ENCODE measurements around the gene RUNDC3A. TPM values are rescaled to one million over a fixed set of nuclear protein-coding genes. Genes with fewer than 3 reads are reported as not detected.

Gene RUNDC3A
- total and polyA plus RNA-seq, 2 of the 8 experiments (the other 6 are each of a cell fraction or from before 2014, with no cell fraction given) = 6.4 to 13.8 TPM

- FAIRE-seq (no peak), DNase-seq (ENCODE audit: low read depth in 1 of 2, low spot score in 2 of 2) (no peak)
- Histone ChIP-seq H2BK15ac (ENCODE audit: low read length) (no peak overlapping the region), H2BK12ac (ENCODE audit: low read depth, low read length) (no peak overlapping the region), H2BK20ac (ENCODE audit: low read length) (no peak overlapping the region), H2BK120ac (replicated peaks; ENCODE audit: low read depth, low read length) (no peak overlapping the region), H4K8ac (ENCODE audit: extremely low read depth, insufficient read depth, low read length) (0 out of 2 replicates have a peak overlapping the region, but pooled peaks have one; percentile 18), H3K36me3 (ENCODE audit: control insufficient read depth in 2 of 4, insufficient read depth in 4 of 4, low read length in 3 of 4) (peaks cover 0 to 3% (median under 1%) of the 10 kb centered on the region in 4 experiments; a peak in 3 of 8 replicates), H3K4me1 (replicated peaks in 1 of 4; ENCODE audit: control insufficient read depth in 3 of 4, insufficient read depth in 4 of 4, low read length in 3 of 4) (peaks cover 0 to 7% (median 5%) of the 10 kb centered on the region in 4 experiments; a peak in 4 of 7 replicates), H3K27me3 (replicated peaks in 1 of 4; ENCODE audit: control insufficient read depth in 3 of 4, extremely low read depth in 1 of 4, insufficient read depth in 3 of 4, low read length in 3 of 4) (no peaks in the 10 kb centered on the region; a peak in 4 of 7 replicates), H2AK5ac (ENCODE audit: low read depth, low read length) (no peak overlapping the region), H3K4me3 (ENCODE audit: extremely low read depth in 1 of 4, insufficient read depth in 2 of 4, low read depth in 3 of 4, low read length in 4 of 4) (no peak overlapping the region), H3K4me2 (ENCODE audit: insufficient read depth in 1 of 2, low read depth in 2 of 2, low read length in 2 of 2) (no peak overlapping the region), H3K4ac (replicated peaks; ENCODE audit: insufficient read length, low read depth, low read length) (no peak overlapping the region), H3K56ac (replicated peaks; ENCODE audit: insufficient read length, low read depth, low read length) (no peak overlapping the region), H3K27ac (ENCODE audit: low read depth, low read length) (no peak overlapping the region), H3K23me2 (ENCODE audit: low read depth, low read length) (peaks cover 7% of the 10 kb centered on the region; the same call in 1 of the 2 replicates), H4K20me1 (replicated peaks in 1 of 2; ENCODE audit: control insufficient read depth in 1 of 2, insufficient read depth in 2 of 2, low read length in 2 of 2) (peaks cover 4 to 22% of the 10 kb centered on the region in 2 experiments), H2AFZ (ENCODE audit: low read length) (no peak overlapping the region), H3K23ac (ENCODE audit: insufficient read length) (no peak overlapping the region), H3K79me1 (ENCODE audit: low read depth, low read length) (no peaks in the 10 kb centered on the region), H3K9me3 (ENCODE audit: insufficient read depth in 2 of 2, low read depth in 1 of 2, low read length in 1 of 2) (no peaks in the 10 kb centered on the region), H2BK5ac (ENCODE audit: low read depth, low read length) (no peak overlapping the region; the same call in 1 of the 2 replicates), H3K79me2 (ENCODE audit: control insufficient read depth in 1 of 2, insufficient read depth in 2 of 2, low read length in 2 of 2) (peaks cover 0 to 3% of the 10 kb centered on the region in 2 experiments; a peak in 1 of 4 replicates), H4K5ac (ENCODE audit: insufficient read length, low read depth, low read length) (no peak overlapping the region), H3K18ac (ENCODE audit: extremely low read depth, low read length) (no peak overlapping the region), H3K14ac (ENCODE audit: insufficient read length) (no peak overlapping the region), H3K9ac (replicated peaks in 1 of 4; ENCODE audit: extremely low read depth in 1 of 4, low read depth in 3 of 4, low read length in 3 of 4) (no peak overlapping the region), H4K91ac (replicated peaks; ENCODE audit: insufficient read length, low read length) (no peak overlapping the region)
- 82% methylated on average over 6 of the region's 6 CpGs; no CpG with 5 or more reads in 1 of the 2 experiments for WGBS, 2 experiments (ENCODE audit: extremely low coverage in 1 of 2, insufficient coverage in 1 of 2, insufficient read length in 1 of 2, insufficient replicate concordance in 2 of 2, low coverage in 1 of 2, low lambda C conversion rate in 2 of 2, missing lambda C conversion rate in 1 of 2)
- ChIA-PET CTCF (ENCODE audit: partially characterized antibody) (interaction anchor here (0.6 to 5.6 kb wide), 6 partner anchors 13 to 846 kb away, joined by 3 to 62 read pairs (median 17); partner anchors contain the start of gene FAM171A2), POLR2A (ENCODE audit: partially characterized antibody) (interaction anchor here (0.8 kb wide), 1 partner anchor 23 kb away, joined by 3 read pairs; no protein-coding TSS in a partner anchor)
- TF ChIP-seq, protein P1, sequence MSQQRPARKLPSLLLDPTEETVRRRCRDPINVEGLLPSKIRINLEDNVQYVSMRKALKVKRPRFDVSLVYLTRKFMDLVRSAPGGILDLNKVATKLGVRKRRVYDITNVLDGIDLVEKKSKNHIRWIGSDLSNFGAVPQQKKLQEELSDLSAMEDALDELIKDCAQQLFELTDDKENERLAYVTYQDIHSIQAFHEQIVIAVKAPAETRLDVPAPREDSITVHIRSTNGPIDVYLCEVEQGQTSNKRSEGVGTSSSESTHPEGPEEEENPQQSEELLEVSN (IDR thresholded peaks at IDR 0.05) = no peak
- TF ChIP-seq SP4 (IDR thresholded peaks at IDR 0.05; ENCODE audit: low read length) (no peak), CBX5 (IDR thresholded peaks at IDR 0.05; ENCODE audit: low read depth, low read length) (no peak), RXRA (IDR thresholded peaks at IDR 0.05; ENCODE audit: insufficient read depth, low read depth, low read length) (no peak), ASH2L (IDR thresholded peaks at IDR 0.05; ENCODE audit: low read length) (no peak), POLR2A (IDR thresholded peaks at IDR 0.05; ENCODE audit: control extremely low read depth in 1 of 2, low read depth in 2 of 2, low read length in 2 of 2) (no peak), MAX (IDR thresholded peaks at IDR 0.05) (no peak), TCF12 (IDR thresholded peaks at IDR 0.05; ENCODE audit: low read depth, low read length) (no peak), SP2 (IDR thresholded peaks at IDR 0.05; ENCODE audit: low read length) (no peak), EZH2 (IDR thresholded peaks at IDR 0.05; ENCODE audit: low read depth, low read length, severe bottlenecking) (no peak), CBX8 (IDR thresholded peaks at IDR 0.05; ENCODE audit: borderline replicate concordance, low read depth, low read length) (no peak), YY1 (IDR thresholded peaks at IDR 0.05; ENCODE audit: low read depth, low read length) (no peak), CREB1 (IDR thresholded peaks at IDR 0.05) (no peak), FOSL1 (IDR thresholded peaks at IDR 0.05; ENCODE audit: insufficient read depth, low read depth, low read length) (no peak)
These were observed 40.6 kb downstream of the RUNDC3A start for GRCh38 chr17:44348988-44349364.
